ENCODE measurements around the gene PTGFRN.
"Not testable (repeated sequence)": the region's sequence is repeated elsewhere in the genome, so short reads cannot be mapped to it uniquely, and the experiment has no call there.

The PTGFRN gene

DNA sequence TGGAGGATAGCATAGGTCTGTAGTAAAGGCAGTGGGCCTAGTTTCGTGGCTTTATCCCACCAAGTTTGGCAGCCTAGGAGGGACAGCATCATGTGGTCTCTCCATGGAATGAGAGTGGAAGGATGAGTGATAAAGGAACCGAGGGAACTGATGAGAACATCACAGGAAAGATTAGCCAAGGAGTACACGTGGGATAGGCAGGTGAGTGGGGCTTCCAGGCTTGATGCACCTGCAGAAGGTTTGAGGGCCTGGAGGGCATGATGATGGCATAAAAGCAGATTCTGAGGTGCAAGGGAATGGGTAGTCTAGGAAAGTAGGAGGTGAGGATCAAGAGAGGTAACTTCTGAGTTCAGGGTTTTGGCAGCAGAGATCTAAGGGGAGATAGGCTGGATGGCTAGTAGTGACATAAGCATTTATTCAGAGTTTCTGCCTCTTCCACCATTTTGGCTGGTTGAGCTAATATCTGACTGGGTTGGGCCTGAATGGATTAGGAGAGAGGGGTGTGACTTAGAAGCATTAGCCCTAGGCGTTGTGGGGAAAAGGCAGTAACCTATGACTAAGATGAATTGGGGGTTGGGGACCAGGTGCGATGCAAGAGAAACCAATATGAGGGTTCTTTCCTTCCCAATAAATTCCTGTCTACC lies 9.1 kb downstream of the PTGFRN start:
- DNase-seq = no peak

DNA sequence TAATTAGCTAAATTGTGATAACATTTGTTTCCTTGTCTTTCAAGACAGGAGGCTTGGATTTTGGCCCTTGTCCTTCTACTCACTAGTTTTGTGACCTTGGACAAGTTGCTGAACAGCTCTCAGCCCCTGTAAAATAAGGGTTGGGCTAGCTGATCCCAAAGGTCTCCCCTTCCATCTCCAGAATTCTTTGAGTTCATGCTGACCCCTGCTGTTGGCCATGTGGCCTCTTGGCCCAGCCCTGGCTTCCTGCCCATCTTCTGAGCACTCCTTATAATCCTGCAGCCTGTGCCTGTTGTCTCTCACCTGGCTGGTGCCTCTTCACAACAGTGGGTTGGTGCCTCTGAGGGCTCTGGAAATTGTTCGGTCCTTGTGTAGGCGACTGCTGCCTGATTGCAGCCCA lies 10.1 kb downstream of the PTGFRN start:
- no peak for DNase-seq

DNA sequence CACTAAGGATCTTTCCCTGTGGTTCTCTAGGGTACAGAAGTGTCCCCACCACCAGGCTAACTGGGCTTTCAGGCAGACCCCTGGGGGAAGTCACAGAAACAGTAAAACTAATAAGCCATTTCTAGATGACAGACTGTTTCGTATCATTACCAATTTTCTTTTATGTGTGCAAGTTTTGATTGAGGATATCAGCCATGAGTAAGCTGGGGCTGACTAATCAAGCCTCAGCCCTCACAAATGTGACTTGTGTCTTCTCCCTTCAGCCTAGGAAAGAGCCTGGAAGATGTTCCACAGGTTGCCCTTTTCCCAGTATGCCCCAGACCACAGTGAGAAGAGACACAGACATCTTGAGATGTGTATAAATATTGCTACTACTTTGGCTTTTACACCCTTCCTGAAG lies 10.5 kb downstream of the PTGFRN start:
- no peak for DNase-seq

DNA sequence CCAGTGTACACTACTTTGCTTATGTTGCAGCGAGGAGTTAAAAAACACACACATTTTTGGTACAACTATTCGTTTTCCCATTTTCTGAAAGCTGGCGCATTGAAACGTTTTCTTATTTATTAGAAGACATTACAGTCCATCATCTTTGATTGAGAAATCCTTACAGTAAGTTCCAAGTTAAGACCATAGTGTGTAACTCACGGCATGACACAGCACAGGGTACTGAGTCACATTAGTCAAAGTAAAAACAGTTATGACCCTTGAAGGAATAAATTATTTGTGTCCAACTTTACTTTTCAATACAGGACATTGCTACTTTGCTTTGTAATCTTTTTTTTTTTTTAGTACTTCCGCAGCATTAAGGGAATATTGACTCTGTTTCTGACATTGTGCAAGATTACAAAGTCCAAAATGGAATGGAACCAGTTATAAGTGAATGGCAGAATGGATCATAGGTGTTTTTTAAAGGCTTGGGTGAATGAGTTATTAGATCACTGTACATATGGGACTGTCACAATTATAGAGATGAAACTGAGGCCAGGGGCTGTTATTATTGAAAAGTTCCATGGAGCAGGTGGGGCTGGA lies 11.7 kb downstream of the PTGFRN start:
- no peak for DNase-seq

DNA sequence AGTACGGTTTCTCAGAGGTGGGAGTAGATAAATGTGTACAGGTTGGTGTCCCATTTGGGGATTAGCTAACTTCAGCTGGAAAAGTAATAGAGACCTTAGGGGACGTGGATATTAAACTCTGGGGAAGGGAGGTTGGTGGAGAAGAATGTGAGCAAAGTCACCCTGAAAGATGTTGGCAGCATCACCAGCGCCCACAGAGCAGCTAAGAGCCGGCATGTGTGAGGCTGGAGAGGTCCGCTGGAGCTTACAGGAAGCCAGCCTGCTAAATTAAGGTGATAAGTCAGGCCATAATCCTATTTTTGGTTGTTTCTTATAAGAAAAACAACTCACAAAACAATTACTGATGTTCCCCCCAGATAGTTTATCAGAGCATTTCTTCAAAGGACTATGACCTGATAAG lies 12.2 kb downstream of the PTGFRN start:
- DNase-seq = no peak

DNA sequence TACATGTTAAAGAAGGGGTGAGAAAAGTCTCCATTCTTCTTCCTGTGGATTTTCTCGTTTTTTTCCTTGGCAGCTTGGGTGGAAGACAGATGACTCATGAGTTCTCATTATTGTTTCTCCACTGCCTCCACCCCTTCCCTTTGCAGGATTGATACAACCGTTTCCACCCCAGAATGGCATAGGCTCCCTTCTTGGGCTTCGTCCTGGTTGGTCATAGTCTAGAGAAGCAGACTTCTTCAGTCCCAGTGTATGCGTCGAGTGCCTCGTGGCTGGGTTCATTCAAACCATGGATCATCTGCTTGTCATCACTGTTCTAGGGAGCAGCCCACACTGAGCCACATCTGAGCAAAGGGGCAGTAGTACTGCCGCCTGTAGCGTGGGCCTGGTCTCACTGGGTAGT lies 13.7 kb downstream of the PTGFRN start:
- DNase-seq = no peak

DNA sequence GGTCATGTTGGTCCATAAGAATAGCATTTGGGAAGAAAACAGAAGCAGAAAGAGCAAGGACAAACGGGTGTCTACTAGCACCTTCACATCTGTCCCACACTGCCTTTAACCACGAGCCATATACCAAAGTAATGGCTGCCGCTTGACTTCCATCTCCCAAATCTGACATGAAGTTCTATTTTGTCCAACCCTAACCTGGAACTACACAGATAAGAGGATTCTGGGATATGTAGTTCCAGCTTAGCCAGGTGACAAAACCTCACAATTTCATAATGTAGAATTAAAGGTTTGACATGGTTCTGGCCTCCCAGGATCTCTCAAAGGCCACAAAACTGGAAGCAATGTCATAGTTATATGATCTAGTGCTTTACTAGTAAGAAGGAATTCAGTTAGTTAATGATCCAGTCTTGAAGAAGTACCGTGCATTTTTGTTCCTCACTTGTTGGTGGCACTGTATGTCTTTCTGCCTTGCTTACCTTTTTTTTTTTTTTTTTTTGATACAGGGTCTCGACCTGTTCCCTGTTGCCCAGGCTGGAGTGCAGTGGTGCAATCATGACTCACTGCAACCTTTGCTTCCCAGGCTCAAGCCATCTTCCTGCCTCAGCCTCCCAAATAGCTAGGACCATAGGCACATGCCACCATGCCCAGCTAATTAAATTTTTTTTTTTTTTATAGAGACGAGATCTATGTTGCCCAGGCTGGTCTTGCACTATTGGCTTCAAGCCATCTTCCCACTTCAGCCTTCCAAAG lies 17.5 kb downstream of the PTGFRN start:
- DNase-seq = no peak

DNA sequence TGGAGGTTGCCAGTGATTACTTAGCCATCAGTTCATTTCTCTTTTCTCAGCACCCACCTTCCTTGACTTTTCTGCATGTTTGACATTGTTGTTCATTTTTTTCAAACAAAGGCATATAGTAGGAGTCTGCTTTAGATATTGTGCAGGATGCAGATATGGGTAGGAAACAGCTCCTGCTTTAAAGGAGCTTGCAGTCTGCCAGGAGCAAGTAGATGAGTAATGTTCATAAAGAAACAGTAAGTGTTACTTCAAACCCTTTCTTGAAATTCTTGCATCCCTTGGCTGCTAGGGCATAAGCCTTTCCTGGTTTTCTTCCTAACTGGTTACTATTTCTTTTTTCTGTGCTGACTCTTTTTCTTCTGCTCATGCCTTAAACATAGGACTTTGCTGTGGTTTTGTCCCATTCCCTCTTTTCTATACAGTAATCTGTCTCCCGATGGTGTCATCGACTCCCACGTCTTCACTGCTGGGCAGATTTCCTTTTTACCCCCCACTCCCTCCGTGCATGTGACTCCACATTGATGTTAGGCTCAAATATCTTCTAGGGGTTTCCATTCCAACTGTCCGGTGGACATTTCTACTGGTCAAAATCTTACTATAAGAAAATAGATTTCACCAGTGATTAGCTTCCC lies 20.4 kb downstream of the PTGFRN start:
- no peak for DNase-seq

DNA sequence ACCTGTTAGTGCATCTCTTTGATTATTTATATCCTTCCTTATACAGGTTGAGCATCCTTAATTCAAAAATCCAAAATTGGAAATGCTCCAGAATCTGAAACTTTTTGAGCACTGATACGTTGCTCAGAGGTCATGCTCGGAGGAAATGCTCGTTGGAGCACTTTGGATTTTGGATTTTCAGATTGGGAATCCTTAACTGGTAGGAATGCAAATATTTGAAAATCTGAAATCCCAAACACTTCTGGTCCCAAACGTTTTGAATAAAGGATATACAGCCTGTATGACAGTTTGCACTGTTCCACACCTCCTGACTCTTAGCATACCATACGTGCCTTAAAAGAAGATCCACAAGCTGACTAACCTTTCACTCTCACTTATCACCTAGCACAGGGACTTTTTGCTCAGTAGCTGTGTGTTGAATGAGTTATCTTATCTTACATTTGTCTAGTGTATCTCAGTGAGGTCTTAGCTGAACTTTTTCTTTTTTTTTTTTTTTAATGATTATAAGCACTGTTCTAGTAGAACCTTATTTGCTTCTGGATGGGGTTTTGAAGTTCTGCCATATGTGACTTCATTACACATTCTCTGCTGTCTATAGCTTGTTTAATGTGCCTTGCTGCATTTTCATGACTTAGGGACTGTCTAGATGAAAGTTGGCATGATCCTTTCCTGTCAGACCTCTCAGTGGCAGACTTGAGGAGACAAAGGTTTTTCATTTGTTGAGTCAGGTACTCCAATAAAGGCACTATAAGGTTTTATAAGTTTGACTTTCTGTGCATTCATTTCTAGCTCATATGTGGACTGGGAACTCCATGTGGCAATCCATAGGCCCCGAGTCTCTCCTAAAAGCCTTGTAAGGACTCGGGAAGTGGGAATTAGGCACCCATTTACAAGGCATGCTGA lies 21.6 kb downstream of the PTGFRN start:
- DNase-seq = peak; percentile 46

DNA sequence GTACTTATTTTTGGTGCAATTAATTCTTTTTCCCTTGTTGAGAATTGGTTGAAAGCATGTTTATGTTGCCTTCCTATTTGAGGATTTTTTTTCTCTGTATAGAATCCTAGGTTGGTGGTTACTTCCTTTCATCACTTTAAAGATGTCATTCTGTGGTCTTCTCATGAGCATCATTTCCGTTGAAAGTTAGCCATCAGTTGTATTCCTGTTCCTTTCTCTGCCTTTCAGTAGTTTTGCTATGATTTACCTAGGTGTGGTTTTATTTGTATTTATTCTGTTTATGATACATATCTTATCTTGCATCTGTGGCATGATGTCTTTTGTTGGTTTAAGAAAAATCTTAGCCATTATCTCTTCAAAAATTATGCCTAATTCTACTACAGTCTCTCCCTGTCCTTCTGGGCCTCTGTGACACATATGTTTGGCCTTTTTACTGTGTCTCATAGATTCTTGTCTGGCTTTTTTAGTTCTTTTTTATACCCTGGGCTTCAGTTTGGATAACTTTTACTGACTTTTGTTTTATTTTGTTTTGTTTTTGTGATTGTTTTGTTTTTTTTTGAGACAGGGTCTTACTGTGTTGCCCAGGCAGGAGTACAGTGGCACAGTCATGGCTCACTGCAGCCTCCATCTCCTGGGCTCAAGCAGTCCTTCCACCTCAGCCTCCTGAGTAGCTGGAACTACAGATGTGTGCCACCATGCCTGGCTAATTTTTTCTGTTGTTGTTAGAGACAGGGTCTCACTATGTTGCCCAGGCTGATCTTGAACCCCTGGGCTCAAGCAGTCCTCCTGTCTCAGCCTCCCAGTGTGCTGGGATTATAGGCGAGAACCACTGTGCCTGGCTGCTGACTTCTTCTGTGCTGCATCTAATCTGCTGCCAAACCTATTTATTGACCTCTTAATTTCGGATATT lies 24.1 kb downstream of the PTGFRN start:
- DNase-seq = no peak

DNA sequence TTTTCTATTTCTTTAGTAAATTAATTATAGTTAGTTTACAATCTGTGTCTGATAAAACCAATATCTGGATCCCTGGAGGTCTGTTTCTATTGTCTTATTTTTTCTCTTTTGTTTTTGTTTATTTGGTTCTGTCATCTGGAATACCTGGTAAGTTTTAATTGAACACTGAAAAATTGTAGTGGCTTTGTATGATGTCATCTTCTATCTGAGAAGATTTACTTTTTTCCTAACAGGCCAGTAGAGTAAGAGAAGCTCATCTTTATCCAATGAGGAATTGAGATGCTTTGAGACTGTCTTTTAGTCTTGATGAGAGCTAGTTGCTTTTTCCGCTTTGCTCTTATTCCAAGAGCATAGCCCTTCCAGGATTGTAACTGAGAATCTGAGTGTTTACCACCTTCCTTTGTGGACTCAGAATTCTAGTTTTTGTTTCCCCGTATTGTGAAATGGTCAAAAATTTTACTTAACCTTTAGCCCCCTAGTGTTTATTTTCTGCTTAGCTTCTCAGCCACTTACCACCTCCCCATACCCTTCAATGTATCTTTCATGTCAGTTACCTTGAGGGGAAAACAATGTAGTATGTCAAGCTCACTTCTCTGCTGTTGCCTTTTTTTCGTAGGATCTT lies 25.0 kb downstream of the PTGFRN start:
- peak; percentile 42 for DNase-seq

DNA sequence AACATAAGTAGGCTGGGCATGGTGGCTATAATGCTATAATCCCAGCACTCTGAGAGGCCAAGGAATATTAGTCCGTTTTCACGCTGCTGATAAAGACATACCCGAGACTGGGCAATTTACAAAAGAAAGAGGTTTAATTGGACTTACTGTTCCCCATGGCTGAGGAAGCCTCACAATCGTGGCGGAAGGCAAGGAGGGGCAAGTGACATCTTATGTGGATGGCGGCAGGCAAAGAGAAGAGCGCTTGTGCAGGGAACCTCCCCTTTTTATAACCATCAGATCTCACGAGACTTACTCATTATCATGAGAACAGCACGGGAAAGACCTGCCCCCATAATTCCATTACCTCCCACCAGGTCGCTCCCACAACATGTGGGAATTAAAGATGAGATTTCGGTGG lies 28.5 kb downstream of the PTGFRN start:
- DNase-seq = no peak

DNA sequence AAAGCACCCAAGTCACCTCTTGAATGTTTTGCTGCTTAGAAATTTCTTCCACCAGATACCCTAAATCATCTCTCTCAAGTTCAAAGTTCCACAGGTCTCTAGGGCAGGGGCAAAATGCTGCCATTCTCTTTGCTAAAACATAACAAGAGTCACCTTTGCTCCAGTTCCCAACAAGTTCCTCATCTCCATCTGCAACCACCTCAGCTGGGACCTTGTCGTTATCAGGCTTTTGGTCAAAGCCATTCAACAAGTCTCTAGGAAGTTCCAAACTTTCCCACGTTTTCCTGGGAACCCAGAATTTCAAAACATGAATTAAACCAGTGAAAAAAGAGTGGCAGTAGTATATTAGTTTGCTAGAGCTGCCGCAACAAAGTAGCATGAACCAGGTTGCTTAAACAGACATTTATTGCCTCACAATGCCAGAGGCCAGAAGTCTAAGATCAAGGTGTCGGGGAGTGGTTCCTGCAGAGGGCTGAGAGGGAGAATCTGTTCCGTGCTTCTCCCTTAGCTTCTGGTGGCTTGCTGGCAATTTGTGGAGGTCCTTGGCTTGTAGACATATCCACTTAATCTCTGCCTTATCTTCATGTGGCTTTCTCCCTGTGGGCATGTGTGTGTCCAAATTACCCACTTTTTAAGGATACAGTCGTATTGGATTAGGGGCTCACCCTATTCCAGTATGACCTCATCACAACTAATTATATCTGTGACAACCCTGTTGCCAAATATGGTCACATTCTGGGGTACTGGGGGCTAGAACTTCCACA lies 30.2 kb downstream of the PTGFRN start:
- DNase-seq = not testable (repeated sequence)

DNA sequence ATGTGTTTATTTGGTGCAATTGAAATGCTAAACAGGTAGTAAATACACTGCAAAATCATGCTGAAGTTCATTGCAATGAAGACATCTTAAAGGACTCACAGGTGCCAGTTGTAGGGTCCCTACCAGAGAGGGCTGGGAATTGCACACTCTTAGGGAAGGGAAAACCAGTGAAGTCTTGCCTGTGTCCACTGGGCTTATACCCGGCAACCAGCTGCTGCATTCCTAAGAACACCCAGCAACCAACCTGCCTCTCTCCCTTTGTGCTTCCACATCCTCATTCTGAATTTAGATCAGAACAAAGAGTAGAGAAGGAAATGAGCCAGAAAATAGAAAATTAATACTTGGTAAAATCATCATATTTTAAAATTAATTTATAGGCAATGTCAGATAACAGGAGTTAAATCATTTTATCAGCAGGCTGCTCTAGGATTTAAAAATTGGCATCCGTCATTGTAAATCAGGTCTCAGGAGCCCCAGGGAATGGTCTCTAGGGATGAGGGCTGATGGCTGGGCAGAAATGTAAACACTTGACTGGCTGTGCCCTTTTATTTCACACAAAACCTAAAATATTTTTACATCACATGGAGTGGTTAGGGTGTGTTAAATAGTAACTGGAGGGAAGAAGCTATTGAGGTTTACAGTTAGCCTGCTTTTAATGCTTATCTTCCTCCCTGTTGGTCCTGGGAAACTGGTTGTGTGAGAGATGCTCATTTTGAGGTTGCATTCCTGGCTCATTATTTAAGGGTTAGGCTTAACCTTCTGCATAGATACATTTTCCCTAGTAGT lies 31.3 kb downstream of the PTGFRN start:
- DNase-seq = no peak

DNA sequence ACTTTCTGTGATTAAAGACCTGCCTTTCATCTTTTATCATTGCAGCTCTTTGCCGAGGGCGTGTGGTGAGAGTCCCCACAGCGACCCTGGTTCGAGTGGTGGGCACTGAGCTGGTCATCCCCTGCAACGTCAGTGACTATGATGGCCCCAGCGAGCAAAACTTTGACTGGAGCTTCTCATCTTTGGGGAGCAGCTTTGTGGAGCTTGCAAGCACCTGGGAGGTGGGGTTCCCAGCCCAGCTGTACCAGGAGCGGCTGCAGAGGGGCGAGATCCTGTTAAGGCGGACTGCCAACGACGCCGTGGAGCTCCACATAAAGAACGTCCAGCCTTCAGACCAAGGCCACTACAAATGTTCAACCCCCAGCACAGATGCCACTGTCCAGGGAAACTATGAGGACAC lies 32.0 kb downstream of the PTGFRN start:
- DNase-seq = no peak

DNA sequence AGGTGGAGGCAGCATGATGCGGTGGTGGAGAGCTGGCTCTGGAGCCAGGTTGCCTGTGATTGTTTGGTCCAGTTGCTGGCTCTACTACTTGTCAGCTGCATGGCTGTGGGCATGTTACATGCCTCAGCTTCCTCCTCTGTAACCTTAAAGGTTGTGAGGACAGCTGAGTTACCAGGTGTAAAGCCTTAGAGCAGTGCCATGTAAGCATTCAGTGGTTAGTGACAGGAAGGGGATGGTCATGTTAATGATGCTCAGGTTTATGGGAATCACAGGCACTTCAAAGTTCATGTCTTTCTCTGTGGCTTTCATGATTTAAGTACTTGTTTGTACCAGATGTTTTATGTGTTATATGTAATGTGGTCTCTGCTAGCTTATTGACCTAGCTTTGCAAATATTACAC lies 32.6 kb downstream of the PTGFRN start:
- no peak for DNase-seq

DNA sequence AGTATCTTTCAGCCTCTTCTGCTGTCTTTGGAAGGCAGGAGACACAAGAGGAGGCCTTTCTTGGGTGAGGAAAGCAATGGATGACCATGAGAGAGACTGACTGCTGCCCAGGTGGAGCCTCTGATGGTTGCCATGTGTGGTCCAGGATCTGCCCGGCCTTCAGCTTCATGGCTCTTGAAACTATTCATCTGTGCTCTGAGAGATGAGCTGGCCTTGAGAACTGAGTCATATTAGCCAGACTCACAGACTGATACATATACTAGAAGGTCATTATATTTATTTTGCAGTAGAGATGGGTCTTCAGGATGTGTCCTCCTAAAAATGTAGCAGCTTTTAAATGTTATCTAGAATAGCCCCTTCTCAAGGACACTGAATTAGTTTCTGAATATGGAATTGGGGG lies 33.7 kb downstream of the PTGFRN start:
- no peak for DNase-seq

DNA sequence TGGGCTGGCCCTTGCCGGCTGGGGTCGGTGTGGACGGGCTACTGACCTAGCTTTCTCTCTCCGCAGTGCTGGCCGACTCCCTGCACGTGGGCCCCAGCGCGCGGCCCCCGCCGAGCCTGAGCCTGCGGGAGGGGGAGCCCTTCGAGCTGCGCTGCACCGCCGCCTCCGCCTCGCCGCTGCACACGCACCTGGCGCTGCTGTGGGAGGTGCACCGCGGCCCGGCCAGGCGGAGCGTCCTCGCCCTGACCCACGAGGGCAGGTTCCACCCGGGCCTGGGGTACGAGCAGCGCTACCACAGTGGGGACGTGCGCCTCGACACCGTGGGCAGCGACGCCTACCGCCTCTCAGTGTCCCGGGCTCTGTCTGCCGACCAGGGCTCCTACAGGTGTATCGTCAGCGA lies 34.9 kb downstream of the PTGFRN start:
- no peak for DNase-seq

DNA sequence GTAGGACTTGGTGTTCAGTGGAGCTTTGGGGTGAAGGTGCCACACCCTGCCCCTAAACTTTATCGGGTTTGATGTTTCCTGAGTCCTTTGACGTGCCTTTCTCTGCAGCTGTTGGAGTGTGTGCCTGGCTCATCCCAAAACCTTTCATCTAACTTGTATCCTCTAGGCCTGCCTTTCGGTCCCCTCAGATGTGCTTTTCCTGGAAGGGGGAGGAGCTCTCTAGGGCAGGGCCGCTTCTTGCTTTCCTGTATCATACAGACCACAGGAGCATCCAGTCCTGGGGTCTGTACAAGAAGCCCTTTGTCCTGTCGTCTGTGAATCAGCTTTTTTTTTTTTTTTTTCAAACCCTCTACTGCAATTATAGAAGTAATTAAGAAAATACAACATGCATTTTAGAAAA lies 35.7 kb downstream of the PTGFRN start:
- no peak for DNase-seq

DNA sequence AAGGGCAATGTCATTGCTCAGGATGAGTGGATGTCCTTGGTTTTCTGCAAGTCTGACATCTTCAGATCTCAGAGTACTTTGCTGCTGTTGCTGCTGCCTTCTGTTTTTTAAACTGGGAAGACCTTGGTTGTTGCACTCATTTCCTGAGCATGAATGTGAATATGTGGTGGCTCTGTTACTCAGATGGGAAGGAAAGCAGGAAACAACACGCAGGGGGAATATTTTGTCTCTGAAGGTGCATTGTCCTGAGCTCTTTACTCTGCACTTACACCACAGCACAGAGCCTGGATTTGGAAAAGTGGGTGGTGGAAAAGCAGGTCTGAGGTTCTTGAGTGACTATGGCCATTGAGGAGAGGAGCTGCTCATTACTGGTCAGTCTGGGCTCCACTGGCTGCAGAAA lies 36.3 kb downstream of the PTGFRN start:
- no peak for DNase-seq

Measured in hematopoietic multipotent progenitor cell treated with erythropoietin and hydrocortisone succinate and interleukin-3 and kit ligand, for 8 days (in vitro differentiated cells).